B cell (primary cell): ENCODE data around the gene ARHGEF33. TPM values are rescaled to one million over a fixed set of nuclear protein-coding genes. Genes with fewer than 3 reads are reported as not detected.

Experiments
- ATAC-seq: fragments of 200-7000 bp; cut with Tn5 transposase; one replicate; pipeline ENCODE4 v1.10.0; 2021; ENCODE audit warnings: low read depth, mild to moderate bottlenecking, moderate number of reproducible peaks, moderate library complexity
- CTCF ChIA-PET: fragments of 350-600 bp; sonication (Branson Sonifier 250); formaldehyde crosslinking; loops from one replicate; lab custom pipeline; 2021; ENCODE audit warnings: antibody characterized with exemption, inconsistent platforms; lab: Charles Lee
- POLR2A ChIA-PET: fragments of 350-600 bp; sonication (Branson Sonifier 250); formaldehyde crosslinking; loops from one replicate; lab custom pipeline; 2021; ENCODE audit warnings: antibody characterized with exemption; lab: Charles Lee
- DNase-seq: peaks from one replicate; pipeline ENCODE4 v3.0.0; 2013
- H2AFZ ChIP-seq: 2 replicates; pipeline ENCODE4 v1.6.1; 2012; ENCODE audit warnings: mild to moderate bottlenecking, low read depth, low read length; ENCODE audit not compliant: insufficient read depth, poor library complexity, severe bottlenecking
- H3K27ac ChIP-seq, 2 donors: 1 replicate in 1 of 2; 2 replicates in 1 of 2; pipeline ENCODE4 v1.5.1; 2012 to 2013; ENCODE audit warnings: low read length in 2 of 2, mild to moderate bottlenecking in 2 of 2, moderate library complexity in 1 of 2
- H3K27me3 ChIP-seq, 4 experiments: fragments of 200-600 bp in 1 of 4; sonication (generic) in 1 of 4; replicated peaks in 1 of 4; 1 replicate in 2 of 4; 2 replicates in 2 of 4; pipeline versions ENCODE4 v1.6.1 to v1.7.0; 2013 to 2016; ENCODE audit warnings: low read length in 3 of 4, mild to moderate bottlenecking in 2 of 4, mixed read lengths in 1 of 4, moderate library complexity in 1 of 4; ENCODE audit not compliant: insufficient read depth in 4 of 4, control insufficient read depth in 3 of 4; ENCODE audit errors: control extremely low read depth in 1 of 4
- H3K36me3 ChIP-seq, 2 experiments: replicated peaks in 1 of 2; 1 replicate in 1 of 2; 2 replicates in 1 of 2; pipeline versions ENCODE4 v1.6.1 to v1.7.1; 2013; ENCODE audit warnings: low read length in 1 of 2; ENCODE audit not compliant: insufficient read depth in 2 of 2, control insufficient read depth in 1 of 2; ENCODE audit errors: control extremely low read depth in 1 of 2, extremely low read depth in 1 of 2
- H3K4me1 ChIP-seq, 2 donors: fragments of 200-600 bp in 1 of 2; sonication (generic) in 1 of 2; 1 replicate in 1 of 2; 2 replicates in 1 of 2; pipeline versions ENCODE4 v1.5.1 to v1.6.1; 2013 to 2017; ENCODE audit warnings: low read length in 2 of 2; ENCODE audit not compliant: control insufficient read depth in 2 of 2, insufficient read depth in 2 of 2
- H3K4me2 ChIP-seq: replicated peaks from 2 replicates; pipeline ENCODE3; 2012; ENCODE audit warnings: mild to moderate bottlenecking, low read depth, low read length; ENCODE audit not compliant: poor library complexity, severe bottlenecking
- H3K4me3 ChIP-seq, 5 experiments: fragments of 200-600 bp in 1 of 5; sonication (generic) in 1 of 5; 1 replicate in 3 of 5; 2 replicates in 2 of 5; pipeline versions ENCODE4 v1.5.1 to v1.7.0; 2011 to 2016; ENCODE audit warnings: low read length in 4 of 5, mild to moderate bottlenecking in 4 of 5, low read depth in 2 of 5, control low read depth in 1 of 5, moderate library complexity in 1 of 5; ENCODE audit not compliant: insufficient read depth in 1 of 5; ENCODE audit errors: control extremely low read depth in 1 of 5, extremely low read depth in 1 of 5
- H3K79me2 ChIP-seq: fragments of 200-600 bp; sonication (generic); one replicate; pipeline ENCODE4 v1.6.0; 2016; ENCODE audit warnings: low read length; ENCODE audit not compliant: control insufficient read depth, insufficient read depth
- H3K9ac ChIP-seq: fragments of 200-600 bp; sonication (generic); 2 replicates; pipeline ENCODE4 v1.6.1; 2017; ENCODE audit warnings: mild to moderate bottlenecking, low read length, moderate library complexity
- H3K9me3 ChIP-seq, 3 donors: one replicate each; pipeline versions ENCODE4 v1.6.1 to v1.7.1; 2013; ENCODE audit warnings: low read length in 2 of 3; ENCODE audit not compliant: control insufficient read depth in 2 of 3, insufficient read depth in 1 of 3; ENCODE audit errors: control extremely low read depth in 1 of 3
- H4K20me1 ChIP-seq: 2 replicates; pipeline ENCODE4 v1.6.0; 2012; ENCODE audit warnings: mild to moderate bottlenecking, low read length; ENCODE audit not compliant: insufficient read depth, control insufficient read depth, poor library complexity, severe bottlenecking
- H3K27ac Mint-ChIP-seq: one replicate; pipeline ENCODE4 v1.8.0; 2021; ENCODE audit warnings: mixed read lengths
- H3K27me3 Mint-ChIP-seq: one replicate; pipeline ENCODE4 v1.8.0; 2021; ENCODE audit warnings: mixed read lengths
- H3K4me1 Mint-ChIP-seq: one replicate; pipeline ENCODE4 v1.8.0; 2021; ENCODE audit warnings: mixed read lengths
- H3K4me3 Mint-ChIP-seq: one replicate; pipeline ENCODE4 v1.8.0; 2021; ENCODE audit warnings: mixed read lengths
- H3K9me3 Mint-ChIP-seq: one replicate; pipeline ENCODE4 v1.8.0; 2022; ENCODE audit warnings: mixed read lengths; ENCODE audit not compliant: insufficient read depth
- CTCF ChIP-seq: fragments of 200-600 bp; IDR thresholded peaks from one replicate; pipeline ENCODE4 v1.8.0; 2022; ENCODE audit warnings: antibody characterized with exemption, mild to moderate bottlenecking
- EZH2 ChIP-seq: IDR thresholded peaks from 2 replicates; pipeline ENCODE4 v1.6.1; 2012; ENCODE audit warnings: borderline replicate concordance, low read depth, mild to moderate bottlenecking, moderate library complexity, low read length; ENCODE audit not compliant: insufficient read depth, poor library complexity, severe bottlenecking
- WGBS: methylation state at CpG from one replicate; pipeline ENCODE4 v1.1.5; 2013; ENCODE audit warnings: missing lambda C conversion rate; ENCODE audit not compliant: insufficient coverage; 5-methylcytosine and 5-hydroxymethylcytosine counted together
- intact Hi-C: fragments of 100-400 bp; cut with micrococcal nuclease; formaldehyde crosslinking; loops from one replicate; pipeline ENCODE4 v1.10.0; 2022
- polyA plus RNA-seq: library from polyadenylated mRNA; depleted of rRNA; stranded (reverse); fragments of >200 nt; gene quantifications from 2 replicates; pipeline ENCODE4 v1.2.3, GENCODE V29; 2012
- total RNA-seq, 2 donors: library from RNA; stranded (reverse); fragments of 120-200 nt in 1 of 2; gene quantifications; 1 replicate in 1 of 2; 2 replicates in 1 of 2; pipeline versions ENCODE4 v1.2.3 to v1.2.4, GENCODE V29; 2013 to 2022

Gene ARHGEF33
- total and polyA plus RNA-seq, 2 donors (not counting 1 experiment from before 2014, with no cell fraction given), result 0.04 to 0.20 TPM

GRCh38 chr2:39013871-39014270, 124.2 kb downstream of the ARHGEF33 start:
- Histone ChIP-seq H3K9me3 (peaks cover 0 to 3% (median 0%) of the 10 kb centered on the region in 3 donors), H3K79me2 (no peaks in the 10 kb centered on the region), H2AFZ (no peak overlapping the region), H3K4me1 (no peaks in the 10 kb centered on the region), H3K4me2 (no peak overlapping the region), H3K36me3 (peaks cover 14 to 25% of the 10 kb centered on the region in 2 experiments), H3K27me3 (no peaks in the 10 kb centered on the region), H4K20me1 (no peaks in the 10 kb centered on the region), H3K4me3 (no peak overlapping the region), H3K9ac (no peak overlapping the region), H3K27ac (no peak overlapping the region)
- DNase-seq, result no peak
- H3K4me3 Mint-ChIP-seq, result no peak overlapping the region
- intact Hi-C loops, result no loop called here
- ATAC-seq, result no peak
- ChIA-PET POLR2A (no interaction called here), CTCF (no interaction called here)
- H3K27ac Mint-ChIP-seq, result no peak overlapping the region
- no peaks in the 10 kb centered on the region for H3K27me3 Mint-ChIP-seq
- peaks cover 1% of the 10 kb centered on the region for H3K9me3 Mint-ChIP-seq
- TF ChIP-seq EZH2, result no peak
- TF ChIP-seq CTCF, result no peak
- WGBS, result no CpG with 5 or more reads among the region's 3 CpGs
- H3K4me1 Mint-ChIP-seq, result peaks cover 1% of the 10 kb centered on the region

- Histone ChIP-seq H3K79me2 (no peaks in the 10 kb centered on the region), H2AFZ (no peak overlapping the region), H3K36me3 (peaks cover 11 to 24% of the 10 kb centered on the region in 2 experiments), H4K20me1 (no peaks in the 10 kb centered on the region), H3K4me2 (no peak overlapping the region), H3K27ac (no peak overlapping the region), H3K4me1 (no peaks in the 10 kb centered on the region), H3K27me3 (no peaks in the 10 kb centered on the region), H3K9ac (no peak overlapping the region), H3K4me3 (no peak overlapping the region), H3K9me3 (no peaks in the 10 kb centered on the region)
- H3K27me3 Mint-ChIP-seq, result no peaks in the 10 kb centered on the region
- ATAC-seq, result no peak
- no peak overlapping the region for H3K4me3 Mint-ChIP-seq
- TF ChIP-seq EZH2, result no peak
- no peak for TF ChIP-seq CTCF
- intact Hi-C loops, result no loop called here
- H3K9me3 Mint-ChIP-seq, result no peaks in the 10 kb centered on the region
- H3K4me1 Mint-ChIP-seq, result no peaks in the 10 kb centered on the region
- DNase-seq, result no peak
- POLR2A ChIA-PET, result no interaction called here
- CTCF ChIA-PET, result no interaction called here
- no peak overlapping the region for H3K27ac Mint-ChIP-seq
- no CpG with 5 or more reads among the region's 1 CpG for WGBS
Measured at GRCh38 chr2:39015424-39015823, 125.7 kb downstream of the ARHGEF33 start.
